ENCODE measurements around the gene STAC3. TPM values are rescaled to one million over a fixed set of nuclear protein-coding genes. Genes with fewer than 3 reads are reported as not detected.
A peak's percentile ranks its signal among the peaks of the same experiment; 100 is the strongest.

Gene STAC3
- total and polyA plus RNA-seq, 2 of the 13 experiments (the other 11 are each of a cell fraction or from before 2014, with no cell fraction given): 0.18 to 0.22 TPM

DNA sequence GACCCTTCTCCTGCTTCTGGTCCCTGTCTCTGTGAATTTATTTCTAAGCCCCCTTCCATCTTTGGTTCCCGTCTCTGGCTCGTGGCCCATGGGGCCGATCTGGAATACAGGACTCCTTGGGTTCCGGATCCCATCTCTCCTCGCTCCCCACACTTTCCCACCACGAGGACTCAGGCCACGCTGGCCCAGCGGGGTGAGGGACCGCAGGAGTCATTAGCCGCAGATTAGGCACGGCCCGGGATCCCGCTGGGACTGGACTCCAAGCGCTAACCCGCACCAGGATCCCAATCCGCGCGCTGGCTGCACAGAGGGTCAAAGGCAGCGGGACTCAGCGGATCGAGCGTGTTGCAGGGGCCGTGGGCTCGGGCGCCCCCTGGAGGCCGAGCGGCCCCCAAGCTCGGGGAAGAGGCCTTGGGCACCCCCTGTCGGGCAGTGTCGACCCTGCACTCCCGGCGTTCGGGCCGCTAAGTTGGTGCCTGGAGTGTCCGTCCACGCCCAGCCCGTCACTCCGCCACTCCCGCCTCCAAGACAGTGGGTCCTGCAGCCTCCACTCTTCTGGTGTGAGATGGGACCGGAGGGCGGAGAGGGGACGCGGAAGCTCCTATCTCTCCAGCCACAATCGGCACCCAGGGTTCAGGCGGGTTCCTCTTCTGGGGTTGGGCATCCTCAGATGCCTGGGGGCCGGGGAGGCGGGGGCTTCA is 12.0 kb downstream of the STAC3 start (continued):
- TF ChIP-seq, protein P1, sequence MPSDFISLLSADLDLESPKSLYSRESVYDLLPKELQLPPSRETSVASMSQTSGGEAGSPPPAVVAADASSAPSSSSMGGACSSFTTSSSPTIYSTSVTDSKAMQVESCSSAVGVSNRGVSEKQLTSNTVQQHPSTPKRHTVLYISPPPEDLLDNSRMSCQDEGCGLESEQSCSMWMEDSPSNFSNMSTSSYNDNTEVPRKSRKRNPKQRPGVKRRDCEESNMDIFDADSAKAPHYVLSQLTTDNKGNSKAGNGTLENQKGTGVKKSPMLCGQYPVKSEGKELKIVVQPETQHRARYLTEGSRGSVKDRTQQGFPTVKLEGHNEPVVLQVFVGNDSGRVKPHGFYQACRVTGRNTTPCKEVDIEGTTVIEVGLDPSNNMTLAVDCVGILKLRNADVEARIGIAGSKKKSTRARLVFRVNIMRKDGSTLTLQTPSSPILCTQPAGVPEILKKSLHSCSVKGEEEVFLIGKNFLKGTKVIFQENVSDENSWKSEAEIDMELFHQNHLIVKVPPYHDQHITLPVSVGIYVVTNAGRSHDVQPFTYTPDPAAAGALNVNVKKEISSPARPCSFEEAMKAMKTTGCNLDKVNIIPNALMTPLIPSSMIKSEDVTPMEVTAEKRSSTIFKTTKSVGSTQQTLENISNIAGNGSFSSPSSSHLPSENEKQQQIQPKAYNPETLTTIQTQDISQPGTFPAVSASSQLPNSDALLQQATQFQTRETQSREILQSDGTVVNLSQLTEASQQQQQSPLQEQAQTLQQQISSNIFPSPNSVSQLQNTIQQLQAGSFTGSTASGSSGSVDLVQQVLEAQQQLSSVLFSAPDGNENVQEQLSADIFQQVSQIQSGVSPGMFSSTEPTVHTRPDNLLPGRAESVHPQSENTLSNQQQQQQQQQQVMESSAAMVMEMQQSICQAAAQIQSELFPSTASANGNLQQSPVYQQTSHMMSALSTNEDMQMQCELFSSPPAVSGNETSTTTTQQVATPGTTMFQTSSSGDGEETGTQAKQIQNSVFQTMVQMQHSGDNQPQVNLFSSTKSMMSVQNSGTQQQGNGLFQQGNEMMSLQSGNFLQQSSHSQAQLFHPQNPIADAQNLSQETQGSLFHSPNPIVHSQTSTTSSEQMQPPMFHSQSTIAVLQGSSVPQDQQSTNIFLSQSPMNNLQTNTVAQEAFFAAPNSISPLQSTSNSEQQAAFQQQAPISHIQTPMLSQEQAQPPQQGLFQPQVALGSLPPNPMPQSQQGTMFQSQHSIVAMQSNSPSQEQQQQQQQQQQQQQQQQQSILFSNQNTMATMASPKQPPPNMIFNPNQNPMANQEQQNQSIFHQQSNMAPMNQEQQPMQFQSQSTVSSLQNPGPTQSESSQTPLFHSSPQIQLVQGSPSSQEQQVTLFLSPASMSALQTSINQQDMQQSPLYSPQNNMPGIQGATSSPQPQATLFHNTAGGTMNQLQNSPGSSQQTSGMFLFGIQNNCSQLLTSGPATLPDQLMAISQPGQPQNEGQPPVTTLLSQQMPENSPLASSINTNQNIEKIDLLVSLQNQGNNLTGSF (CRISPR knock-in tag; IDR thresholded peaks at IDR 0.05): peak; percentile 13; the same call in 1 of the 2 replicates
- peak; percentile 62 for TF ChIP-seq GATAD2A (CRISPR knock-in tag; IDR thresholded peaks at IDR 0.05)
- TF ChIP-seq ZFY (CRISPR knock-in tag; IDR thresholded peaks at IDR 0.05): peak; percentile 55
- TF ChIP-seq CBX1 (IDR thresholded peaks at IDR 0.05; ENCODE audit: low read depth): peak; percentile 55
- TF ChIP-seq, protein P2, sequence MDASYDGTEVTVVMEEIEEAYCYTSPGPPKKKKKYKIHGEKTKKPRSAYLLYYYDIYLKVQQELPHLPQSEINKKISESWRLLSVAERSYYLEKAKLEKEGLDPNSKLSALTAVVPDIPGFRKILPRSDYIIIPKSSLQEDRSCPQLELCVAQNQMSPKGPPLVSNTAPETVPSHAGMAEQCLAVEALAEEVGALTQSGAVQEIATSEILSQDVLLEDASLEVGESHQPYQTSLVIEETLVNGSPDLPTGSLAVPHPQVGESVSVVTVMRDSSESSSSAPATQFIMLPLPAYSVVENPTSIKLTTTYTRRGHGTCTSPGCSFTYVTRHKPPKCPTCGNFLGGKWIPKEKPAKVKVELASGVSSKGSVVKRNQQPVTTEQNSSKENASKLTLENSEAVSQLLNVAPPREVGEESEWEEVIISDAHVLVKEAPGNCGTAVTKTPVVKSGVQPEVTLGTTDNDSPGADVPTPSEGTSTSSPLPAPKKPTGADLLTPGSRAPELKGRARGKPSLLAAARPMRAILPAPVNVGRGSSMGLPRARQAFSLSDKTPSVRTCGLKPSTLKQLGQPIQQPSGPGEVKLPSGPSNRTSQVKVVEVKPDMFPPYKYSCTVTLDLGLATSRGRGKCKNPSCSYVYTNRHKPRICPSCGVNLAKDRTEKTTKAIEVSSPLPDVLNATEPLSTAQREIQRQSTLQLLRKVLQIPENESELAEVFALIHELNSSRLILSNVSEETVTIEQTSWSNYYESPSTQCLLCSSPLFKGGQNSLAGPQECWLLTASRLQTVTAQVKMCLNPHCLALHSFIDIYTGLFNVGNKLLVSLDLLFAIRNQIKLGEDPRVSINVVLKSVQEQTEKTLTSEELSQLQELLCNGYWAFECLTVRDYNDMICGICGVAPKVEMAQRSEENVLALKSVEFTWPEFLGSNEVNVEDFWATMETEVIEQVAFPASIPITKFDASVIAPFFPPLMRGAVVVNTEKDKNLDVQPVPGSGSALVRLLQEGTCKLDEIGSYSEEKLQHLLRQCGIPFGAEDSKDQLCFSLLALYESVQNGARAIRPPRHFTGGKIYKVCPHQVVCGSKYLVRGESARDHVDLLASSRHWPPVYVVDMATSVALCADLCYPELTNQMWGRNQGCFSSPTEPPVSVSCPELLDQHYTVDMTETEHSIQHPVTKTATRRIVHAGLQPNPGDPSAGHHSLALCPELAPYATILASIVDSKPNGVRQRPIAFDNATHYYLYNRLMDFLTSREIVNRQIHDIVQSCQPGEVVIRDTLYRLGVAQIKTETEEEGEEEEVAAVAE (CRISPR knock-in tag; IDR thresholded peaks at IDR 0.05; ENCODE audit: borderline replicate concordance): peak; percentile 81; the same call in 1 of the 2 replicates
- TF ChIP-seq, protein P3, sequence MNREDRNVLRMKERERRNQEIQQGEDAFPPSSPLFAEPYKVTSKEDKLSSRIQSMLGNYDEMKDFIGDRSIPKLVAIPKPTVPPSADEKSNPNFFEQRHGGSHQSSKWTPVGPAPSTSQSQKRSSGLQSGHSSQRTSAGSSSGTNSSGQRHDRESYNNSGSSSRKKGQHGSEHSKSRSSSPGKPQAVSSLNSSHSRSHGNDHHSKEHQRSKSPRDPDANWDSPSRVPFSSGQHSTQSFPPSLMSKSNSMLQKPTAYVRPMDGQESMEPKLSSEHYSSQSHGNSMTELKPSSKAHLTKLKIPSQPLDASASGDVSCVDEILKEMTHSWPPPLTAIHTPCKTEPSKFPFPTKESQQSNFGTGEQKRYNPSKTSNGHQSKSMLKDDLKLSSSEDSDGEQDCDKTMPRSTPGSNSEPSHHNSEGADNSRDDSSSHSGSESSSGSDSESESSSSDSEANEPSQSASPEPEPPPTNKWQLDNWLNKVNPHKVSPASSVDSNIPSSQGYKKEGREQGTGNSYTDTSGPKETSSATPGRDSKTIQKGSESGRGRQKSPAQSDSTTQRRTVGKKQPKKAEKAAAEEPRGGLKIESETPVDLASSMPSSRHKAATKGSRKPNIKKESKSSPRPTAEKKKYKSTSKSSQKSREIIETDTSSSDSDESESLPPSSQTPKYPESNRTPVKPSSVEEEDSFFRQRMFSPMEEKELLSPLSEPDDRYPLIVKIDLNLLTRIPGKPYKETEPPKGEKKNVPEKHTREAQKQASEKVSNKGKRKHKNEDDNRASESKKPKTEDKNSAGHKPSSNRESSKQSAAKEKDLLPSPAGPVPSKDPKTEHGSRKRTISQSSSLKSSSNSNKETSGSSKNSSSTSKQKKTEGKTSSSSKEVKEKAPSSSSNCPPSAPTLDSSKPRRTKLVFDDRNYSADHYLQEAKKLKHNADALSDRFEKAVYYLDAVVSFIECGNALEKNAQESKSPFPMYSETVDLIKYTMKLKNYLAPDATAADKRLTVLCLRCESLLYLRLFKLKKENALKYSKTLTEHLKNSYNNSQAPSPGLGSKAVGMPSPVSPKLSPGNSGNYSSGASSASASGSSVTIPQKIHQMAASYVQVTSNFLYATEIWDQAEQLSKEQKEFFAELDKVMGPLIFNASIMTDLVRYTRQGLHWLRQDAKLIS (CRISPR knock-in tag; IDR thresholded peaks at IDR 0.05): no peak
- TF ChIP-seq ZNF333 (CRISPR knock-in tag; IDR thresholded peaks at IDR 0.05; ENCODE audit: borderline replicate concordance): peak; percentile 38; the same call in 1 of the 2 replicates
- TF ChIP-seq CEBPG (CRISPR knock-in tag; IDR thresholded peaks at IDR 0.05): no peak
- TF ChIP-seq SIN3B (IDR thresholded peaks at IDR 0.05; ENCODE audit: low read length): no peak
- TF ChIP-seq, protein P4, sequence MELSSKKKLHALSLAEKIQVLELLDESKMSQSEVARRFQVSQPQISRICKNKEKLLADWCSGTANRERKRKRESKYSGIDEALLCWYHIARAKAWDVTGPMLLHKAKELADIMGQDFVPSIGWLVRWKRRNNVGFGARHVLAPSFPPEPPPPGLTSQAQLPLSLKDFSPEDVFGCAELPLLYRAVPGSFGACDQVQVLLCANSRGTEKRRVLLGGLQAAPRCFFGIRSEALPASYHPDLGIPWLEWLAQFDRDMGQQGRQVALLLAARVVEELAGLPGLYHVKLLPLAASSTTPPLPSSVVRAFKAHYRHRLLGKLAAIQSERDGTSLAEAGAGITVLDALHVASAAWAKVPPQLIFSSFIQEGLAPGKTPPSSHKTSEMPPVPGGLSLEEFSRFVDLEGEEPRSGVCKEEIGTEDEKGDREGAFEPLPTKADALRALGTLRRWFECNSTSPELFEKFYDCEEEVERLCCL (CRISPR knock-in tag; IDR thresholded peaks at IDR 0.05; ENCODE audit: borderline replicate concordance): no peak; the same call in 1 of the 2 replicates
- 0 out of 2 replicates have a peak, but pooled peaks have one; percentile 36 for TF ChIP-seq MED13 (CRISPR knock-in tag; IDR thresholded peaks at IDR 0.05)
- peak; percentile 74 for TF ChIP-seq DMAP1 (CRISPR knock-in tag; IDR thresholded peaks at IDR 0.05)
- TF ChIP-seq ZSCAN20 (CRISPR knock-in tag; IDR thresholded peaks at IDR 0.05; ENCODE audit: borderline replicate concordance): no peak
